C4-2B (cell line): ENCODE measurements around the gene SPDEF.

Experiments
- ZFX ChIP-seq: fragments of 450-650 bp; IDR thresholded peaks from 2 replicates; pipeline ENCODE4 v1.6.1; 2017
- TF ChIP-seq, protein P1 (sequence below): fragments of 450-650 bp; conservative IDR thresholded peaks from 2 replicates; pipeline ENCODE4 v1.5.1; 2017; ENCODE audit warnings: mild to moderate bottlenecking

DNA sequence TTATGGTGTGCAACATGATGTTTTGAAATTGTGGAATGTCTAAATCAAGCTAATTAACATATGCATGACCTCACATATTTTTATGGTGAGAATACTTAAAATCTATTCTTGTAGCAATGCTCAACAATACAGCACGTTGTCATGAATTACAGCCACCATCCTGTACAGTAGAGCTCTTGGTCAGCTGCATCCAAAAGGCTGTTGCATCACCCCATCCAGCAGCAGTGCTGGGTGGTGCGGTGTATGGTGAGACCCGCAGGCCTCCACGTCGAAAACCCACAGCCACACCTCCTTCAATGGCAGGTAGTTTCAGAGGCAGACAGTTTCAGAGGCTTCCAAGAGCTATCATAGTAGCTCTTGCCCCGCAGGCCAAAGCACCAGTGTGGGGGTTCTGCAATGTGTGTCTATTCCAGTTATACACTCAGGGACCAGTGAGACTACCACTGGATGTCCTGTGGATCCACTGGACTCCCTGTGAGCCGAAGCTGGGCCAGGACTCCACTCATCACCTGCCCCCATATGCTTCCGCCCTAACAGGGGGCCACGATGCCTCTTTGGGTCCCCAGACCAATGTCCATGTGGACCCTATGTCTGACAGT, 66.8 kb downstream of the SPDEF start:
- TF ChIP-seq, protein P1, sequence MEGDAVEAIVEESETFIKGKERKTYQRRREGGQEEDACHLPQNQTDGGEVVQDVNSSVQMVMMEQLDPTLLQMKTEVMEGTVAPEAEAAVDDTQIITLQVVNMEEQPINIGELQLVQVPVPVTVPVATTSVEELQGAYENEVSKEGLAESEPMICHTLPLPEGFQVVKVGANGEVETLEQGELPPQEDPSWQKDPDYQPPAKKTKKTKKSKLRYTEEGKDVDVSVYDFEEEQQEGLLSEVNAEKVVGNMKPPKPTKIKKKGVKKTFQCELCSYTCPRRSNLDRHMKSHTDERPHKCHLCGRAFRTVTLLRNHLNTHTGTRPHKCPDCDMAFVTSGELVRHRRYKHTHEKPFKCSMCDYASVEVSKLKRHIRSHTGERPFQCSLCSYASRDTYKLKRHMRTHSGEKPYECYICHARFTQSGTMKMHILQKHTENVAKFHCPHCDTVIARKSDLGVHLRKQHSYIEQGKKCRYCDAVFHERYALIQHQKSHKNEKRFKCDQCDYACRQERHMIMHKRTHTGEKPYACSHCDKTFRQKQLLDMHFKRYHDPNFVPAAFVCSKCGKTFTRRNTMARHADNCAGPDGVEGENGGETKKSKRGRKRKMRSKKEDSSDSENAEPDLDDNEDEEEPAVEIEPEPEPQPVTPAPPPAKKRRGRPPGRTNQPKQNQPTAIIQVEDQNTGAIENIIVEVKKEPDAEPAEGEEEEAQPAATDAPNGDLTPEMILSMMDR: no peak
- TF ChIP-seq ZFX: no peak
